ENCODE results near the gene PDE1C.

- no peak for TF ChIP-seq CTCF (IDR thresholded peaks at IDR 0.05)
- no peak for TF ChIP-seq POLR2A (IDR thresholded peaks at IDR 0.05)
These were observed 213.0 kb downstream of the PDE1C start for GRCh38 chr7:31857172-31857571.
